HL-60 (cell line): ENCODE measurements around the gene TET3.

Source experiments
- GABPA ChIP-seq: IDR thresholded peaks from 2 replicates; pipeline ENCODE4 v1.6.1; 2012; ENCODE audit warnings: low read depth
- POLR2AphosphoS5 ChIP-seq: IDR thresholded peaks from 2 replicates; pipeline ENCODE4 v1.6.1; 2012; ENCODE audit warnings: low read depth
- TF ChIP-seq, protein P1 (sequence below): IDR thresholded peaks from one replicate; pipeline ENCODE4 v1.5.1; 2011; ENCODE audit warnings: low read length, control low read depth, inconsistent platforms; ENCODE audit not compliant: insufficient read depth

GRCh38 chr2:74014813-74015212 lies 30.1 kb downstream of the TET3 start:
- TF ChIP-seq, protein P1, sequence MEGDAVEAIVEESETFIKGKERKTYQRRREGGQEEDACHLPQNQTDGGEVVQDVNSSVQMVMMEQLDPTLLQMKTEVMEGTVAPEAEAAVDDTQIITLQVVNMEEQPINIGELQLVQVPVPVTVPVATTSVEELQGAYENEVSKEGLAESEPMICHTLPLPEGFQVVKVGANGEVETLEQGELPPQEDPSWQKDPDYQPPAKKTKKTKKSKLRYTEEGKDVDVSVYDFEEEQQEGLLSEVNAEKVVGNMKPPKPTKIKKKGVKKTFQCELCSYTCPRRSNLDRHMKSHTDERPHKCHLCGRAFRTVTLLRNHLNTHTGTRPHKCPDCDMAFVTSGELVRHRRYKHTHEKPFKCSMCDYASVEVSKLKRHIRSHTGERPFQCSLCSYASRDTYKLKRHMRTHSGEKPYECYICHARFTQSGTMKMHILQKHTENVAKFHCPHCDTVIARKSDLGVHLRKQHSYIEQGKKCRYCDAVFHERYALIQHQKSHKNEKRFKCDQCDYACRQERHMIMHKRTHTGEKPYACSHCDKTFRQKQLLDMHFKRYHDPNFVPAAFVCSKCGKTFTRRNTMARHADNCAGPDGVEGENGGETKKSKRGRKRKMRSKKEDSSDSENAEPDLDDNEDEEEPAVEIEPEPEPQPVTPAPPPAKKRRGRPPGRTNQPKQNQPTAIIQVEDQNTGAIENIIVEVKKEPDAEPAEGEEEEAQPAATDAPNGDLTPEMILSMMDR: no peak
- no peak for TF ChIP-seq POLR2AphosphoS5
- no peak for TF ChIP-seq GABPA
